ENCODE results near the gene PRR32.
"Not testable (repeated sequence)": the region's sequence is repeated elsewhere in the genome, so short reads cannot be mapped to it uniquely, and the experiment has no call there.

The PRR32 gene, protein sequence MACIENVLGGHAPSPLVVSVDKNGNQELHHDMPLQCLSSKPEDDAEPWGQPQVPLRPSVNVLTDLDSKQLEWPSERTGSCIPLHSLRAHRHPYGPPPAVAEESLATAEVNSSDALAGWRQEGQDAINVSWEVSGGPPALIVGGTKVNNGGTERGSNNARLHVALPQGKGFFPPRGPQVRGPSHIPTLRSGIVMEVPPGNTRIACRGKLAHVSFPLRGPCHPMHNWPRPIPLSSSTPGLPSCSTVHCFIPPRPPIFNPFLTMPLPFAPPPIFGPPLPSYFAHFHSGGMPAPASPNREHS

DNA sequence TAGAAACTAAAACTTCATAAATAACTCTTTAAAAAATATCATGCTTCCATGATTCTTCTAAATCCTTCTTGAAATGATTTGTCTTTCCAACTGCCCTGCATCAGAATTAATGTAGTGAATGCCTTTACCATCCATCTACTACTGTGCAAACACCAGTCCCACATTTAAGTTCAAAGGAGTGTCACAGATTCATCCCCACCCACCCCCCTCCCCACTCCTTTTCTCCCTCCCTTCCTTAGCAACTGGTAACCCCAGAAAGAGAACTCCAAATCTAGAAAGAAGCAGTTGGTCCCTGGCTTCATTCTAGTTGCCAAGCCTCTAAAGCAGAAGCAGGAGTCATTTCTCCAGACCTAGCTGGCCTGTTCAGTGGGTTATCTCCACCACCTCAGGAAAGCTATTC, at the start of gene PRR32:
PRR32 (plus strand) TSS at position 301 of the 400 bp plus-strand sequence. CDS start 115 bp downstream, outside the sequence.
- DNase-seq (ENCODE audit: low read depth in 2 of 3, low spot score in 2 of 3), result no peak

DNA sequence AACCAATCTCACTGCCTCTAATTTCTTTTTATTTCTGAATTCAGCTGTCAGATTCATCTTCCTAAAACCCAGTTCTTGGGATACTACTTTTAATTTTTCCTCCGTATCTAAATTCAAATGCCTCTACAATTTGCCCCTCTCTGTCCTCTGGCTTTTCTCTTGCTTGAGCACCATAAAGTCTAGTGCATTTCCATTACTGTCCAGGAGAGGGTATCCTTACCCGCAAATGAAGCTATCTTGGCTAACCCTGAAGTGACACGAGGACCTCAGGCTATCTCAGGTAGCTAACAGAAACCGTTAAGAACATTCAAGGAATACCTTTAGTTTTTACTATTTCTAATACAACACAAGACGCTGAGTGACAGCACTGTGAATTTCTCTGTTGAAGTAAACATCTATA, 49.4 kb upstream of the PRR32 start:
- DNase-seq (ENCODE audit: low read depth in 2 of 3, low spot score in 2 of 3), result no peak

DNA sequence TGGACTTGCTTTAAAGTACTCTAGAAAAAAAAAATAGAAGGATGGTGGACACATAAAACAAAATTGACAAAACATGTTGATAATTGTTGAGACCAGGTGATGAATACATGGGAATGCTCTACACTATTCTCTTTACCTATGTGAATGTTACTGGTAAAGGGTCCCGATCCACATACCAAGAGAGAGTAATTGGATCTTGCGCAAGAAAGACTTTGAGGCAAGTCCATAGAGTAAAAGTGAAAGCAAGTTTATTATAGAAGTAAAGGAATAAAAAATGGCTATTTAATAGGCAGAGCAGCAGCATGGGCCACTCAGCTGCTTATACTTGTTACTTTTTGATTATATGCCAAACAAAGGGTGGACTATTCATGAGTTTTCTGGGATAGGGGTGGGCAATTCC, 34.0 kb upstream of the PRR32 start:
- DNase-seq (ENCODE audit: low read depth in 2 of 3, low spot score in 2 of 3), result no peak

DNA sequence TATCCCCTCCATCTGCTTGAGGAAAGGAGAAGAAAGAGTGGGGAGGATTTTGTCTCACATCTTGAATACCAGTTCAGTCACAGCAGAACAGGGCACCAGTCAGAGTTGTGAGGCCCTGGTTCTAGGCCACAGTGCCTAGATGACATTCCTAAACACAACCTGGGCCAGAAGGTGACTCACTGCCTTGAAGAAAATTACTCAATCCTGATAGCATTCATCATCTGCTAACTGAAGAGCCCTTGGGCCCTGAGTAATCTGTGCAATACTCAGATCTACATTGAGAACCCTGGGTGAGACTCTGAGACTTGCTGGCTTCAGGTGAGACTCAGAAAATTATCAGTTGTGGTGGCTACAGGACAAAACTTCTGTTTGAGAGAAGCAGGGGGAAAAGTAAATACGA, 20.5 kb upstream of the PRR32 start:
- no peak for DNase-seq (ENCODE audit: low read depth in 2 of 3, low spot score in 2 of 3)

DNA sequence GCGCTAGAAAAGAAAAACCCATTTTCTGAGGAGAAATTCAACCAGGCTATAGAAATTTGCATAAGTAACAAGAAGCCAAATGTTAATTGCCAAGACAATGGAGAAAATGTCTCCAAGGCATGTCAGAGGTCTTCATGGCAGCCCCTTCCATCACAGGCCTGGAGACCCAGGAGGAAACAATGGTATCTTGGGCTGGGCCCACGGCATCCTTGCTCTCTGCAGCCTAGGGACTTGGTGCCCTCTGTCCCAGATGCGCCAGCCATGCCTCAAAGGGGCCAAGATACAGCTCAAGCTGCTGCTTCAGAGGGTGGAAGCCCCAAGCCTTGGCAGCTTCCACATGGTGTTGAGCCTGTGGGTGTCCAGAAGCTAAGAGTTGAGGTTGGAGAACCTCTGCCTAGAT, 12.7 kb upstream of the PRR32 start:
- DNase-seq (ENCODE audit: low read depth in 2 of 3, low spot score in 2 of 3), result not testable (repeated sequence)

DNA sequence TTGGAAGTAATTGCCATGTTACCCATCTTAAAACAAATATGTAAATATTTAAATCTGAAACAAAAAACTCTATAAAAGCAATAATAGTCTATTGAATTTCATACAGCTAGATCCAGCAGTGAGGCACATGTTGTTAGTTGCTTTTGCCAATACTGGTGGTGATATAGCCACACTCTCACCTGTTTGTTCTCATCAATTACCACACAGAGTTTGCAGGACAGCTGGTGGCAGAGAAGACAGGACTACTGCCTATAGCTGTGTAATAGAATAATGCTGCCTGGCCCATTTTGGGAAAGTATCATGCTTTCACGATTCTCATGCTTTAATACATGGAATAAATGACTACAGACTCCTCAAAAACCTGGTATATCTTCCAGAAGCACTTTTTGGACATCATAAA, 3.7 kb upstream of the PRR32 start:
- DNase-seq (ENCODE audit: low read depth in 2 of 3, low spot score in 2 of 3), result no peak

DNA sequence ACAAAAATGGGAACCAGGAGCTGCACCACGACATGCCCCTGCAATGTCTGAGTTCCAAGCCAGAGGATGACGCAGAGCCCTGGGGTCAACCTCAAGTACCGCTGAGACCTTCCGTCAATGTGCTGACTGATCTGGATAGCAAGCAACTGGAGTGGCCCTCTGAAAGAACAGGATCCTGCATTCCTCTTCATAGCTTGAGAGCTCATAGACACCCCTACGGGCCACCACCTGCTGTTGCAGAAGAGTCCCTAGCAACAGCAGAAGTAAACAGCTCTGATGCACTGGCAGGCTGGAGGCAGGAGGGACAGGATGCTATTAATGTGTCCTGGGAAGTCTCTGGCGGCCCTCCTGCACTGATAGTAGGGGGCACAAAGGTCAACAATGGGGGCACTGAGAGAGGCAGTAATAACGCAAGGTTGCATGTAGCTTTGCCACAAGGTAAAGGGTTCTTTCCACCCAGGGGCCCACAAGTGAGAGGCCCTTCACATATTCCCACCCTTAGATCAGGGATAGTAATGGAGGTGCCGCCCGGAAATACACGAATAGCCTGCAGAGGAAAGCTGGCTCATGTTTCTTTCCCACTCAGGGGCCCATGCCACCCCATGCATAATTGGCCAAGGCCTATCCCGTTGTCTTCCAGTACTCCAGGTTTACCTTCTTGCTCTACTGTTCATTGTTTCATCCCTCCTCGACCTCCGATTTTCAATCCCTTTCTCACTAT, 1.3 kb downstream of the PRR32 start:
- DNase-seq (ENCODE audit: low read depth in 2 of 3, low spot score in 2 of 3), result no peak

DNA sequence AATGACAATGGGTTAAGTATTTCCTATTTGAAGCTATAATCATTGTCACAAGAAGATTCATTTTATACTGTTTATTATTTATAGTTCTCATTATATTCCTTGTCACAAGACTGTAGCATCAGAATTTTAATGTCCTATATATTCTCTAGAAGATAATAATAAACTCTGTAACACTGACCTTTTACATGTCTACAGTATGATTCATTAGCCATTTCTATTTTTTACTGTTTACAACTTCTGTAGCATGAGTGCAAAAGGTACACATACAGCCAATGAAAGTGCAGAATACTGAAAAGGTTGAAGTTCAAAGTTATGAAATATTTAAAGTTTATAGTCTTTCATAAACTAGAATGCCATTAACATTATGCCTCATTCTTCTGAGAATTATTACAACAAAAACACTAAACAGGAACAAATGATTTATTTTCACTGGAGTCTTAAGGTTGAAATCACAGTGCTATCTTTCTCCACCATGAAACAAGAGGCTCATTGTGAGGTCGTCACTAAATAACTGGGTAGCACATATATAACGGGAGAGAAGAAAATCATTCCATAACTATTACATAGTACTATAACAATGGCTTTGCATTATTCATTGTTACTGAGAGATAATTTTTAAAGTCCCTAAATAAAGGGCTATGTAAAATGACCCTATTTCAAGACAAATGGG, 4.9 kb downstream of the PRR32 start:
- DNase-seq (ENCODE audit: low read depth in 2 of 3, low spot score in 2 of 3), result no peak

DNA sequence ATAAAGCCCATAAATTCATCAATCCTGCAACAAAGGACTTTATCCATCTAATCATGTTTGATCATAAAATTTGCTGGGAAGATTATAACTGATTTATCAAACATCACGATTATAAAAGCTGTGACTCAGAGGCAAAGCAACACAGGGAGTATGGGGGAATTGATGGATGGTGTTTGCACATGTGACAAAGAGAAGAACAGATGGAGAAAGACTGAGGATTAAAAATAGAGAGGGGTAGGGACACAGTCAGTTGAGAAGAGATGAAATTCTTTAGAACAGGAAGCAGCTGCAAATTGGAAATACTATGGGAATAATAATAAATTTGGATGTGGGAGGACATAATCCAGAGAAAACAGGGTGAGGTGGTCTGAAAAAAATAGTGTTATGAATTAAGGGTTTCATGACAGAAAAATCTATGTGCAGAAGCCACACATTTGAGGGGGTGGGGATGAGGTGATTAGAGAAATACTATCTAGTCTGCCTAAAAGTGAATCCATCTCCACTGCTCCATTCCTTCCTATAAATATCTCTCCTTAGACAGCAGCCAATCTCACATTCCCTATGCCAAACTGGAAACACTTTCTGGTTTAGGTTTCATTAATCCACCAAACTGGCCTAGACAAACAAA, 6.2 kb downstream of the PRR32 start:
- DNase-seq (ENCODE audit: low read depth in 2 of 3, low spot score in 2 of 3), result no peak

DNA sequence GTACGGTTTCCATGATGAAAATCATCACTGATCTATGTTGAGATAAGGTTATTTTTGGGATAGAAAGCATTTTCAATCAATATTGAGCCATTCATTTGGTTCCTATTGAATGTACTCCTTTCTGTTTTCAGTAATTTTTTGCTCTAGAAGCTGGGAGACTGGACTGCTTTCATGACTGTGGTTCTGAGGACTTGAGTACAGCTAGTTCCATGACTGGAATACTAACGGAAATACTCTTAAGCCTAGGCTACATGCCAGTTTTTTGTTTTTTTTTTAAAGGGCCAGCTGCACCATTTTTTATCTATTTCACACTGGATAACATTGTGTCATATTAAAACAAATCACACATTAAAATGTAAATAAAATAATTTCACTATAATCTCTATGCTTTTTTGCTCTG, 16.7 kb downstream of the PRR32 start:
- DNase-seq (ENCODE audit: low read depth in 2 of 3, low spot score in 2 of 3), result no peak

DNA sequence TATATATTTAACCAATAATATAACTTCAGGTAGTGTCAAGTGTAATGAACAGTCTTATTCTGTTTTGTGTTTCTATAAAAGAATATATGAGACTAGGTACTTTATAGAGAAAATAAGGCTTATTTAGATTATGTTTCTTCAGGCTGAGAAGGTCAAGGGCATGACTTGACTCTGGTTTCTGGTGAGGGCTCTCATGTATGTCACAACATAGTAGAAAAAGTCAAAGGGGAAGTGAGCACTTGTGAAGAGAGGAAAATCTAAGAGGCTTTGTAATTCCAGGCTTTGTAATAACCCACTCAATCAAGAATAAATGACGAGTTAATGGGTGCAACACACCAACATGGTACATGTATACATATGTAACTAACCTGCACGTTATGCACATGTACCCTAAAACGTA, 27.6 kb downstream of the PRR32 start:
- no peak for DNase-seq (ENCODE audit: low read depth in 2 of 3, low spot score in 2 of 3)

DNA sequence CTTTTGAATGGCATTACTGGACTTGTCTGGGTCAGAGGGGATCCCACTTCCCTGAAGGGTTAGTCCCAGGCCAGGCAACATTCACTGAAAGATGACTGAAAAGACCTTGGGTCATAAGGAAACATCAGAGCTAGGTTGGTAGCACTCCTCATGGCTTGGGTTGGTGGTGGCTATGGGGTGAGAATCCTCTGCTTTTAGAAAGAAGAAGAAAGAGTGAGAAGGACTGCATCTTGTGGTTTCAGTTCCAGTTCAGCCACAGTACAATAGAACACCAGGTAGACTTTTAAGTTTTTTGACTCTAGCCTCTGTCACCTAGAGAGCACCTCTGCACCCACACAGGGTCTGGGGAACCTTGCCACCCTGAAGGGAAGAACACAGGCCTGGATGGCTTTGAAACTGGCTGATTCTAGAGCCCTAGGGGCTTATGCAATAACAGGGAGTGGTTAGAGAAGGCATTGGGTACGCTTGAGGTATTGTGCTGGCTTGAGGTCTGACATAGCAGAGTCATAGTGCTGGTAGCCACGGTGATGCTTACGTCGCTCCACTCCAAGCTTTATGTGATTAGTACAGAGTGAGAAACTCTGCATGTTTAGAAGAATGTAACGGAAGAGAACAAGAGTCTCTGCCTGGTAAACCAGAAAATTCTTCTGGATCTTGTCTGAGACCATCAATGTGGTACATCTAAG, 36.5 kb downstream of the PRR32 start:
- no peak for DNase-seq (ENCODE audit: low read depth in 2 of 3, low spot score in 2 of 3)
